ENCODE data around the gene LRRIQ1.

GRCh38 chr12:85036733-85037132 lies 582 bp downstream of the LRRIQ1 start:
- TF ChIP-seq POLR2A (IDR thresholded peaks at IDR 0.05; ENCODE audit: low read length) (no peak), GATA1 (IDR thresholded peaks at IDR 0.05; ENCODE audit: low read depth, low read length) (no peak)
